ENCODE measurements around the gene PITX2. TPM values are rescaled to one million over a fixed set of nuclear protein-coding genes. Genes with fewer than 3 reads are reported as not detected.

Gene PITX2
- polyA plus RNA-seq, 3 donors = not detected

DNA sequence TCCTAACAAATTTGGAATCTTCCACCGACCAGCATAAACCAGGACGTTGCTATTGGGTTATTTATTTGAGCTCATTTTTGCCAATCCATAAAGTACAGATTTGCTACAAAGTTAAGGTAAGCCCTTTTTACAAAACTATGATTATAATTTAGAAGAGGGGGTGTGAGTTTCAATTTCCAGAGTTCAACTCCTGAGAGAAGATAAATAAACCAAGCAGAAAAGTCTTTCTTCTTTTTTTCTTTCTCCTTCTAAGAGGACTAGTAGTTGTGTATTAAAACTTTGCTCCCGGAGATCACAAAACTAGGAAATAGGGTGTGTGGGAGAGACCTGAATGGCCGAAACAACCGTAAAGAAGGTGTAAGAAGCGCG is 2.6 kb downstream of the PITX2 start:
- H3K27ac Mint-ChIP-seq = no peak overlapping the region
- Histone ChIP-seq H3K27ac (ENCODE audit: low read depth in 1 of 2, low read length in 2 of 2) (no peak overlapping the region), H3K27me3 (ENCODE audit: control insufficient read depth in 2 of 2, insufficient read depth in 2 of 2, low read length in 2 of 2) (peaks cover 95 to 100% of the 10 kb centered on the region in 2 donors), H3K9me3 (replicated peaks in 1 of 2; ENCODE audit: control insufficient read depth in 1 of 2, insufficient read depth in 1 of 2, low read length in 2 of 2) (peaks cover 12 to 75% of the 10 kb centered on the region in 2 donors), H4K20me1 (ENCODE audit: insufficient read depth, low read length) (no peaks in the 10 kb centered on the region), H2AFZ (ENCODE audit: insufficient read depth, low read depth, low read length, poor library complexity, severe bottlenecking) (no peak overlapping the region), H3K4me3 (replicated peaks in 1 of 3; ENCODE audit: low read depth in 2 of 3, low read length in 3 of 3) (no peak overlapping the region), H3K4me2 (replicated peaks; ENCODE audit: extremely low read depth, low read length, poor library complexity, severe bottlenecking) (no peak overlapping the region), H3K79me2 (ENCODE audit: insufficient read depth, low read length) (no peaks in the 10 kb centered on the region), H3K36me3 (replicated peaks in 1 of 2; ENCODE audit: control insufficient read depth in 1 of 2, insufficient read depth in 2 of 2, low read length in 2 of 2) (no peaks in the 10 kb centered on the region), H3K9ac (ENCODE audit: insufficient read depth, low read length, poor library complexity, severe bottlenecking) (no peak overlapping the region), H3K4me1 (ENCODE audit: control insufficient read depth in 1 of 2, insufficient read depth in 2 of 2, low read length in 2 of 2) (peaks cover 20 to 25% of the 10 kb centered on the region in 2 donors)
- intact Hi-C loops (cut with micrococcal nuclease) = no loop called here
- 18% methylated on average over 5 of the region's 7 CpGs for WGBS (ENCODE audit: insufficient coverage)
- H3K4me3 Mint-ChIP-seq = peak overlapping the region in 1 of 2 donors; percentile 87
- no peak for DNase-seq
- peaks cover 7 to 14% of the 10 kb centered on the region in 2 donors for H3K36me3 Mint-ChIP-seq
- peaks cover 45% of the 10 kb centered on the region for H3K4me1 Mint-ChIP-seq
- peaks cover 98 to 99% (median 99%) of the 10 kb centered on the region in 3 donors for H3K27me3 Mint-ChIP-seq (ENCODE audit: low read depth in 3 of 3)
- H3K9me3 Mint-ChIP-seq = peaks cover 0 to 46% (median 34%) of the 10 kb centered on the region in 7 donors
- TF ChIP-seq, protein P1, sequence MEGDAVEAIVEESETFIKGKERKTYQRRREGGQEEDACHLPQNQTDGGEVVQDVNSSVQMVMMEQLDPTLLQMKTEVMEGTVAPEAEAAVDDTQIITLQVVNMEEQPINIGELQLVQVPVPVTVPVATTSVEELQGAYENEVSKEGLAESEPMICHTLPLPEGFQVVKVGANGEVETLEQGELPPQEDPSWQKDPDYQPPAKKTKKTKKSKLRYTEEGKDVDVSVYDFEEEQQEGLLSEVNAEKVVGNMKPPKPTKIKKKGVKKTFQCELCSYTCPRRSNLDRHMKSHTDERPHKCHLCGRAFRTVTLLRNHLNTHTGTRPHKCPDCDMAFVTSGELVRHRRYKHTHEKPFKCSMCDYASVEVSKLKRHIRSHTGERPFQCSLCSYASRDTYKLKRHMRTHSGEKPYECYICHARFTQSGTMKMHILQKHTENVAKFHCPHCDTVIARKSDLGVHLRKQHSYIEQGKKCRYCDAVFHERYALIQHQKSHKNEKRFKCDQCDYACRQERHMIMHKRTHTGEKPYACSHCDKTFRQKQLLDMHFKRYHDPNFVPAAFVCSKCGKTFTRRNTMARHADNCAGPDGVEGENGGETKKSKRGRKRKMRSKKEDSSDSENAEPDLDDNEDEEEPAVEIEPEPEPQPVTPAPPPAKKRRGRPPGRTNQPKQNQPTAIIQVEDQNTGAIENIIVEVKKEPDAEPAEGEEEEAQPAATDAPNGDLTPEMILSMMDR (IDR thresholded peaks at IDR 0.05) = no peak

DNA sequence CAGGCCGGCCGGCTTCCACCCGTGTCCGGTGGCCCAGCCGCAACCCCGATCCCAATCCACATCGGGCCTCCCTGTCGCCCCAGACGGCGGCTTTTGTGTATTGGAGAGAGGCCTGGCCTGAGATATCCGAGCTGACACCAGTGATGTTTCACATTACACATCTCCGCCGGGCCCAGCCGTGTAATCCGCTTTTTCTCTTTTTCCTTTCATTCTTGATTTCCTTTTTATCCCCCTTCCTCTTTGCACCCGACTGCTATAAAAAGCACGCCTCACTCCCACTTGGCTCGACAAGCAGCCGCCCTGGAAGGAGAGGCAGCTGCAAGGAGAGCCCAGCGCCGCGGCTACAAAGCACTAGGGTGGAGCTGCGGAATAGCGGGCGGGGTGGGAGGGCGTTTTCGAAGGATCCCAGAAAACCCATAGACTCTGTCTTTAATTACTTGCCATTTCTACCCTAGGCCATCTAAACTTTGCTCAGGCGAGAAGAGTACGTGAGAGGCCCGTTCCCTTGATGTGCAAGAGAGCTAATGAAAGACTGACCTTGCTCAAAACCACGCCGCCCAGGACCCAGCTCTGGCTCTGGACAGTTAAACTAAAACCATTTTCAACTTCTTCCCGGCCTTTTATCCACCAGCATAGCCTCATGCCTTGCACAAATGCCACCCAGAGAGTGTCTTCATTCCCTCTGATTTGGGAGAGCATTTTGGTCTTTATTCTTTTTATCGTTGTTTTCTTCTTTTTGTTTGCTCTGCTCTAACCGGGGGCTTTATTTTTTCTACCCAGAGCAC is 3.2 kb downstream of the PITX2 start:
- H2AFZ ChIP-seq (ENCODE audit: insufficient read depth, low read depth, low read length, poor library complexity, severe bottlenecking) = no peak overlapping the region
- no peak overlapping the region for H3K27ac Mint-ChIP-seq
- intact Hi-C loops (cut with micrococcal nuclease) = no loop called here
- peaks cover 0 to 51% (median 37%) of the 10 kb centered on the region in 7 donors for H3K9me3 Mint-ChIP-seq
- no peak overlapping the region for H3K9ac ChIP-seq (ENCODE audit: insufficient read depth, low read length, poor library complexity, severe bottlenecking)
- TF ChIP-seq, protein P1 (IDR thresholded peaks at IDR 0.05) = no peak
- no peak for DNase-seq
- no peak overlapping the region for H3K4me2 ChIP-seq (replicated peaks; ENCODE audit: extremely low read depth, low read length, poor library complexity, severe bottlenecking)
- H3K36me3 ChIP-seq (replicated peaks in 1 of 2; ENCODE audit: control insufficient read depth in 1 of 2, insufficient read depth in 2 of 2, low read length in 2 of 2) = no peaks in the 10 kb centered on the region
- WGBS (ENCODE audit: insufficient coverage) = 11% methylated on average over 23 of the region's 35 CpGs
- H3K4me1 ChIP-seq (ENCODE audit: control insufficient read depth in 1 of 2, insufficient read depth in 2 of 2, low read length in 2 of 2) = peaks cover 20 to 25% of the 10 kb centered on the region in 2 donors
- peaks cover 12 to 68% of the 10 kb centered on the region in 2 donors for H3K9me3 ChIP-seq (replicated peaks in 1 of 2; ENCODE audit: control insufficient read depth in 1 of 2, insufficient read depth in 1 of 2, low read length in 2 of 2)
- H3K4me3 ChIP-seq (replicated peaks in 1 of 3; ENCODE audit: low read depth in 2 of 3, low read length in 3 of 3) = no peak overlapping the region
- H3K4me3 Mint-ChIP-seq = peak overlapping the region; percentile 56 to 81
- no peaks in the 10 kb centered on the region for H3K79me2 ChIP-seq (ENCODE audit: insufficient read depth, low read length)
- H3K4me1 Mint-ChIP-seq = peaks cover 46% of the 10 kb centered on the region
- H3K36me3 Mint-ChIP-seq = peaks cover 7 to 14% of the 10 kb centered on the region in 2 donors
- H3K27me3 ChIP-seq (ENCODE audit: control insufficient read depth in 2 of 2, insufficient read depth in 2 of 2, low read length in 2 of 2) = peaks cover 95 to 100% of the 10 kb centered on the region in 2 donors
- H3K27me3 Mint-ChIP-seq (ENCODE audit: low read depth in 3 of 3) = peaks cover 98 to 99% (median 98%) of the 10 kb centered on the region in 3 donors
- H4K20me1 ChIP-seq (ENCODE audit: insufficient read depth, low read length) = no peaks in the 10 kb centered on the region
- H3K27ac ChIP-seq (ENCODE audit: low read depth in 1 of 2, low read length in 2 of 2) = no peak overlapping the region

Measured in CD14-positive monocyte (primary cell).